SK-N-SH treated with all-trans-retinoic acid at 6 μM for 48 hours (cell line): ENCODE data around the gene PRDM4.

Experiments used
- ATAC-seq: fragments of 200-7000 bp; cut with Tn5 transposase; 3 replicates; pipeline ENCODE4 v1.9.1; 2020; ENCODE audit warnings: mild to moderate bottlenecking, moderate library complexity
- ARNTL ChIP-seq: fragments of 450-650 bp; formaldehyde crosslinking; IDR thresholded peaks from 2 replicates; pipeline ENCODE4 v1.5.0; 2020; ENCODE audit warnings: low read depth, mild to moderate bottlenecking, moderate library complexity, borderline replicate concordance
- BACH2 ChIP-seq: fragments of 250-450 bp; sonication (Bioruptor Pico); IDR thresholded peaks from 2 replicates; pipeline ENCODE4 v1.9.0; 2021; ENCODE audit warnings: mild to moderate bottlenecking, borderline replicate concordance
- CSDC2 ChIP-seq: fragments of 250-450 bp; sonication (Bioruptor Pico); IDR thresholded peaks from 2 replicates; pipeline ENCODE4 v1.5.0; 2020; ENCODE audit warnings: mild to moderate bottlenecking, moderate library complexity
- ESRRG ChIP-seq: fragments of 250-450 bp; sonication (Bioruptor Pico); IDR thresholded peaks from 2 replicates; pipeline ENCODE4 v1.6.1; 2021; ENCODE audit warnings: mild to moderate bottlenecking
- GLIS3 ChIP-seq: fragments of 250-450 bp; sonication (Bioruptor Pico); IDR thresholded peaks from 2 replicates; pipeline ENCODE4 v1.5.0; 2020; ENCODE audit warnings: mild to moderate bottlenecking, moderate library complexity
- ISL1 ChIP-seq: fragments of 250-450 bp; sonication (Bioruptor Pico); IDR thresholded peaks from 2 replicates; pipeline ENCODE4 v2.1.2; 2022; ENCODE audit warnings: mild to moderate bottlenecking, moderate library complexity
- OSR1 ChIP-seq: fragments of 250-450 bp; sonication (Bioruptor Pico); IDR thresholded peaks from 2 replicates; pipeline ENCODE4 v1.8.0; 2022; ENCODE audit warnings: moderate library complexity, mild to moderate bottlenecking, inconsistent platforms
- PPARA ChIP-seq: fragments of 250-450 bp; sonication (Bioruptor Pico); IDR thresholded peaks from 2 replicates; pipeline ENCODE4 v1.5.0; 2020; ENCODE audit warnings: mild to moderate bottlenecking, borderline replicate concordance
- RARB ChIP-seq: fragments of 250-450 bp; sonication (Bioruptor Pico); IDR thresholded peaks from 2 replicates; pipeline ENCODE4 v1.8.0; 2021; ENCODE audit warnings: mild to moderate bottlenecking, moderate library complexity
- SNAI2 ChIP-seq: fragments of 250-450 bp; sonication (Bioruptor Pico); IDR thresholded peaks from 2 replicates; pipeline ENCODE4 v1.5.0; 2020; ENCODE audit warnings: mild to moderate bottlenecking, moderate library complexity
- TOX ChIP-seq: fragments of 250-450 bp; sonication (Bioruptor Pico); IDR thresholded peaks from 2 replicates; pipeline ENCODE4 v1.8.0; 2021; ENCODE audit warnings: mild to moderate bottlenecking, moderate library complexity, borderline replicate concordance
- ZFP3 ChIP-seq: fragments of 250-450 bp; sonication (Bioruptor Pico); IDR thresholded peaks from 2 replicates; pipeline ENCODE4 v1.5.0; 2020; ENCODE audit warnings: mild to moderate bottlenecking, moderate library complexity
- ZFP30 ChIP-seq: fragments of 450-650 bp; formaldehyde crosslinking; IDR thresholded peaks from 2 replicates; pipeline ENCODE4 v1.5.0; 2022; ENCODE audit warnings: mild to moderate bottlenecking, moderate library complexity
- ZNF565 ChIP-seq: fragments of 450-650 bp; formaldehyde crosslinking; conservative IDR thresholded peaks from 2 replicates; pipeline ENCODE4 v1.5.0; 2020; ENCODE audit warnings: low read depth, mild to moderate bottlenecking, moderate library complexity
- ZNF70 ChIP-seq: fragments of 450-650 bp; formaldehyde crosslinking; IDR thresholded peaks from 2 replicates; pipeline ENCODE4 v1.5.0; 2020; ENCODE audit warnings: mild to moderate bottlenecking, moderate library complexity
- ZNF8 ChIP-seq: fragments of 450-650 bp; formaldehyde crosslinking; IDR thresholded peaks from 2 replicates; pipeline ENCODE4 v1.5.0; 2020; ENCODE audit warnings: mild to moderate bottlenecking, moderate library complexity
- TF ChIP-seq, protein P1 (sequence below): fragments of 250-450 bp; sonication (Bioruptor Pico); IDR thresholded peaks from 2 replicates; pipeline ENCODE4 v1.5.1; 2021; ENCODE audit warnings: mild to moderate bottlenecking, moderate library complexity
- TF ChIP-seq, protein P2 (sequence below): fragments of 250-450 bp; sonication (Bioruptor Pico); IDR thresholded peaks from 2 replicates; pipeline ENCODE4 v1.8.0; 2020; ENCODE audit warnings: mild to moderate bottlenecking, moderate library complexity, borderline replicate concordance
- TF ChIP-seq, protein P3 (sequence below): fragments of 250-450 bp; sonication (Bioruptor Pico); IDR thresholded peaks from 2 replicates; pipeline ENCODE4 v1.5.1; 2020; ENCODE audit warnings: low read depth, mild to moderate bottlenecking, moderate library complexity
- TF ChIP-seq, protein P4 (sequence below): fragments of 250-450 bp; sonication (Bioruptor Pico); IDR thresholded peaks from 2 replicates; pipeline ENCODE4 v1.8.0; 2021; ENCODE audit warnings: low read depth, mild to moderate bottlenecking, moderate library complexity, borderline replicate concordance

PRDM4 gene

DNA sequence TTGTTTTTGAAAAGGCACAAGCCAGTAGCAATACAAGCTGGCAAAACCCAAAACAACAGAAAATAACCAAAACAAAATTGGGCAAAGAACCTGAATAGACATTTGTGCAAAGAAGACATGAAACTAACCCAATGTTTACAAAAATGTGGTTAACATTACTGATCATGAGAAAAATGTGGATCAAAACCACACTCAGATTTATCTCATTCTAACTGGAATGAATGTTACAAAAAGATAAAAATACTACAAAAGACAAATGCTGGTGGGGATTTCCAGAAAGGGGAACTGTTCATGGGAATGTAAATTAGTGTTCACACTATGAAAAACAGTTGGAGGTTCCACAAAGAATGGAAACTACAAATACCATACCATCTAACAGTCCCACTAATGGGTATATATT is 40.2 kb upstream of the PRDM4 start:
- TF ChIP-seq ZNF8 = no peak
- TF ChIP-seq, protein P1, sequence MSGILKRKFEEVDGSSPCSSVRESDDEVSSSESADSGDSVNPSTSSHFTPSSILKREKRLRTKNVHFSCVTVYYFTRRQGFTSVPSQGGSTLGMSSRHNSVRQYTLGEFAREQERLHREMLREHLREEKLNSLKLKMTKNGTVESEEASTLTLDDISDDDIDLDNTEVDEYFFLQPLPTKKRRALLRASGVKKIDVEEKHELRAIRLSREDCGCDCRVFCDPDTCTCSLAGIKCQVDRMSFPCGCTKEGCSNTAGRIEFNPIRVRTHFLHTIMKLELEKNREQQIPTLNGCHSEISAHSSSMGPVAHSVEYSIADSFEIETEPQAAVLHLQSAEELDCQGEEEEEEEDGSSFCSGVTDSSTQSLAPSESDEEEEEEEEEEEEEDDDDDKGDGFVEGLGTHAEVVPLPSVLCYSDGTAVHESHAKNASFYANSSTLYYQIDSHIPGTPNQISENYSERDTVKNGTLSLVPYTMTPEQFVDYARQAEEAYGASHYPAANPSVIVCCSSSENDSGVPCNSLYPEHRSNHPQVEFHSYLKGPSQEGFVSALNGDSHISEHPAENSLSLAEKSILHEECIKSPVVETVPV (CRISPR knock-in tag) = no peak
- TF ChIP-seq SNAI2 (CRISPR knock-in tag) = no peak
- no peak for TF ChIP-seq PPARA (CRISPR knock-in tag)
- TF ChIP-seq, protein P2, sequence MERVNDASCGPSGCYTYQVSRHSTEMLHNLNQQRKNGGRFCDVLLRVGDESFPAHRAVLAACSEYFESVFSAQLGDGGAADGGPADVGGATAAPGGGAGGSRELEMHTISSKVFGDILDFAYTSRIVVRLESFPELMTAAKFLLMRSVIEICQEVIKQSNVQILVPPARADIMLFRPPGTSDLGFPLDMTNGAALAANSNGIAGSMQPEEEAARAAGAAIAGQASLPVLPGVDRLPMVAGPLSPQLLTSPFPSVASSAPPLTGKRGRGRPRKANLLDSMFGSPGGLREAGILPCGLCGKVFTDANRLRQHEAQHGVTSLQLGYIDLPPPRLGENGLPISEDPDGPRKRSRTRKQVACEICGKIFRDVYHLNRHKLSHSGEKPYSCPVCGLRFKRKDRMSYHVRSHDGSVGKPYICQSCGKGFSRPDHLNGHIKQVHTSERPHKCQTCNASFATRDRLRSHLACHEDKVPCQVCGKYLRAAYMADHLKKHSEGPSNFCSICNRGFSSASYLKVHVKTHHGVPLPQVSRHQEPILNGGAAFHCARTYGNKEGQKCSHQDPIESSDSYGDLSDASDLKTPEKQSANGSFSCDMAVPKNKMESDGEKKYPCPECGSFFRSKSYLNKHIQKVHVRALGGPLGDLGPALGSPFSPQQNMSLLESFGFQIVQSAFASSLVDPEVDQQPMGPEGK (CRISPR knock-in tag) = no peak
- TF ChIP-seq BACH2 (CRISPR knock-in tag) = no peak
- no peak for TF ChIP-seq ZFP30 (CRISPR knock-in tag)
- no peak for TF ChIP-seq CSDC2 (CRISPR knock-in tag)
- TF ChIP-seq, protein P3, sequence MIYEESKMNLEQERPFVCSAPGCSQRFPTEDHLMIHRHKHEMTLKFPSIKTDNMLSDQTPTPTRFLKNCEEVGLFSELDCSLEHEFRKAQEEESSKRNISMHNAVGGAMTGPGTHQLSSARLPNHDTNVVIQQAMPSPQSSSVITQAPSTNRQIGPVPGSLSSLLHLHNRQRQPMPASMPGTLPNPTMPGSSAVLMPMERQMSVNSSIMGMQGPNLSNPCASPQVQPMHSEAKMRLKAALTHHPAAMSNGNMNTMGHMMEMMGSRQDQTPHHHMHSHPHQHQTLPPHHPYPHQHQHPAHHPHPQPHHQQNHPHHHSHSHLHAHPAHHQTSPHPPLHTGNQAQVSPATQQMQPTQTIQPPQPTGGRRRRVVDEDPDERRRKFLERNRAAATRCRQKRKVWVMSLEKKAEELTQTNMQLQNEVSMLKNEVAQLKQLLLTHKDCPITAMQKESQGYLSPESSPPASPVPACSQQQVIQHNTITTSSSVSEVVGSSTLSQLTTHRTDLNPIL (CRISPR knock-in tag) = no peak

DNA sequence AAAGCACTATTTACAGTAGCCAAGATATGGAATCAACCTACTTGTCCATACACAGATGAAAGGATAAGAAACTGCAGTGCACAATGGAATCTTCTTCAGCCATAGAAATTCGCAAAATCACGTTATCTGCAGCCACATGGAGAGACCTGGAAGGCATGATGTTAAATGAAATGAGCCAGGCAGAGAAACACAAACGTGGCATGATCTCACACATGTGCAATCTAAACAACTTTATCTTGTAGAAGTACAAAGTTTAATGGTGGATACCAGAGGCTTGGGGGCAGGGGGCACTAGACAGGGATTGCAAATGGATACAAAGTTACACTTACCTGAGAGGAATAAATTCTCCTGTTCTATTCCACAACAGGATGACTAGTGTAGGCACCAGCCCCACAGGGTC is 37.6 kb upstream of the PRDM4 start:
- TF ChIP-seq BACH2 (CRISPR knock-in tag) = no peak
- ATAC-seq = no peak

More for the DNA sequence above, 40.2 kb upstream of the PRDM4 start:
- ATAC-seq = no peak

DNA sequence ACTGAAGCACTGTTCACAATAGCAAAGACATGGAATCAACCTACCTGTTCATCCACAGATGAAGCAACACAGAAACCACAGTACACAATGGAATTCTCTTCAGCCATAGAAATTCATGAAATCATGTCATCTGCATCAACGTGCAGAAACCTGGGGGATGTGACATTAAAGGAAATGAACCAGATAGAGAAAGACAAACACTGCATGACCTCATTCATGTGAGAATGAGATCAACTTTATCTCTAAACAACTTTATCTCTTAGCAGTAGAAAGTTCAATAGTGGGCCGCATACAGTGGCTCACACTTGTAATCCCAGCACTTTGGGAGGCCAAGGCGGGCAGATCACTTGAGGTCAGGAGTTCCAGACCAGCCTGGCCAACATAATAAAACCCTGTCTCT is 33.5 kb upstream of the PRDM4 start:
- no peak for ATAC-seq
- TF ChIP-seq, protein P2 (CRISPR knock-in tag) = no peak
- no peak for TF ChIP-seq ISL1 (CRISPR knock-in tag)
- no peak for TF ChIP-seq TOX
- TF ChIP-seq, protein P3 (CRISPR knock-in tag) = no peak
- TF ChIP-seq OSR1 (CRISPR knock-in tag) = no peak
- no peak for TF ChIP-seq ESRRG (CRISPR knock-in tag)
- no peak for TF ChIP-seq SNAI2 (CRISPR knock-in tag)
- TF ChIP-seq ZNF70 (CRISPR knock-in tag) = no peak
- TF ChIP-seq ZNF565 (CRISPR knock-in tag) = no peak
- no peak for TF ChIP-seq ZFP3 (CRISPR knock-in tag)
- TF ChIP-seq, protein P4, sequence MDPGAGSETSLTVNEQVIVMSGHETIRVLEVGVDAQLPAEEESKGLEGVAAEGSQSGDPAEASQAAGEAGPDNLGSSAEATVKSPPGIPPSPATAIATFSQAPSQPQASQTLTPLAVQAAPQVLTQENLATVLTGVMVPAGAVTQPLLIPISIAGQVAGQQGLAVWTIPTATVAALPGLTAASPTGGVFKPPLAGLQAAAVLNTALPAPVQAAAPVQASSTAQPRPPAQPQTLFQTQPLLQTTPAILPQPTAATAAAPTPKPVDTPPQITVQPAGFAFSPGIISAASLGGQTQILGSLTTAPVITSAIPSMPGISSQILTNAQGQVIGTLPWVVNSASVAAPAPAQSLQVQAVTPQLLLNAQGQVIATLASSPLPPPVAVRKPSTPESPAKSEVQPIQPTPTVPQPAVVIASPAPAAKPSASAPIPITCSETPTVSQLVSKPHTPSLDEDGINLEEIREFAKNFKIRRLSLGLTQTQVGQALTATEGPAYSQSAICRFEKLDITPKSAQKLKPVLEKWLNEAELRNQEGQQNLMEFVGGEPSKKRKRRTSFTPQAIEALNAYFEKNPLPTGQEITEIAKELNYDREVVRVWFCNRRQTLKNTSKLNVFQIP = no peak
- TF ChIP-seq CSDC2 (CRISPR knock-in tag) = no peak
- no peak for TF ChIP-seq RARB (CRISPR knock-in tag)

DNA sequence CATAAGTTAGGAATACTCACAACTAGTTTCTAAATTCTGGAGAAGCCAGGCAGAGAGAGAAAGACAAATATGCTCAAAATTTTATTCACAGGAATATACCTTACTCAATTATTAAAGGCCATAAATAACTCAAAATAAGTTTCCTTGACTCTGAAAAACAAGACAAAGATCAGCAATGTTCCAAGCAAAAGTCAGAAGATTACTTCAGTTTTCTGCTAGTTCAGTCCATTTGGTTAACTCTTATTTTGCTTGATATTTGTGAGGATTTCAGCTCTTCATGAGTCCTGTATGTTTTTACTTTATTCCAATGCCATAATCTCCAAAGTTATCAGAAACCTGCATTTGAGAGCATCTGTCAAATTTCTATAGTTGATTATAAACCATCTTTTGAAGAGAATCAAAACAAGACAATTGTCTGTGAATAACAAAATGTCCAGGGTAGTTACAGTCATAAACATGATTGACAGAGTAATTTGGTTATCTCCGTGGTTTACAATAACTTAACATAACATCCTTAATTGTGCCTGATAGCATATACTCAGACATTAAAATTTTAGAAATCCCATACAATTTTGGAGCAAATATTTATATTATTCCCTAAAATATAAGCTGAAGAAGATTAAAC is 30.6 kb upstream of the PRDM4 start:
- ATAC-seq = no peak
- no peak for TF ChIP-seq GLIS3 (CRISPR knock-in tag)
- TF ChIP-seq TOX = no peak
- no peak for TF ChIP-seq ZFP3 (CRISPR knock-in tag)
- TF ChIP-seq OSR1 (CRISPR knock-in tag) = no peak
- TF ChIP-seq, protein P4 = no peak
- no peak for TF ChIP-seq SNAI2 (CRISPR knock-in tag)
- no peak for TF ChIP-seq ARNTL (CRISPR knock-in tag)
- TF ChIP-seq, protein P1 (CRISPR knock-in tag) = no peak
- no peak for TF ChIP-seq ISL1 (CRISPR knock-in tag)
- TF ChIP-seq, all 23 proteins: peak for 0
